DMS 273 (cell line): Measurements from ENCODE around the gene TKTL1.
"Not testable (repeated sequence)": the region's sequence is repeated elsewhere in the genome, so short reads cannot be mapped to it uniquely, and the experiment has no call there.

Source experiments
- DNase-seq: peaks from one replicate; lab custom pipeline; 2025; ENCODE audit not compliant: unreplicated experiment; lab: John Stamatoyannopoulos, UW

TKTL1 gene

GRCh38 chrX:154295664-154296310 is at the start of gene TKTL1:
TSS of gene TKTL1 (plus strand) at chrX:154295795. CDS start at chrX:154295860, 65 bp downstream.
- DNase-seq, result no peak

GRCh38 chrX:154247377-154248045 is 48.1 kb upstream of the TKTL1 start:
- not testable (repeated sequence) for DNase-seq

GRCh38 chrX:154248076-154248475 is 47.5 kb upstream of the TKTL1 start:
- not testable (repeated sequence) for DNase-seq

GRCh38 chrX:154257282-154257681 is 38.3 kb upstream of the TKTL1 start, which contains the start of gene OPN1MW3:
TSS of gene OPN1MW3 (plus strand) at chrX:154257582. CDS start at chrX:154257620, 38 bp downstream.
- DNase-seq, result not testable (repeated sequence)

- not testable (repeated sequence) for DNase-seq
Observed at GRCh38 chrX:154258711-154259110, 36.9 kb upstream of the TKTL1 start.

GRCh38 chrX:154263072-154263471 is 32.5 kb upstream of the TKTL1 start:
- not testable (repeated sequence) for DNase-seq

- DNase-seq, result not testable (repeated sequence)
Observed at GRCh38 chrX:154269245-154269644, 26.4 kb upstream of the TKTL1 start.

DNA sequence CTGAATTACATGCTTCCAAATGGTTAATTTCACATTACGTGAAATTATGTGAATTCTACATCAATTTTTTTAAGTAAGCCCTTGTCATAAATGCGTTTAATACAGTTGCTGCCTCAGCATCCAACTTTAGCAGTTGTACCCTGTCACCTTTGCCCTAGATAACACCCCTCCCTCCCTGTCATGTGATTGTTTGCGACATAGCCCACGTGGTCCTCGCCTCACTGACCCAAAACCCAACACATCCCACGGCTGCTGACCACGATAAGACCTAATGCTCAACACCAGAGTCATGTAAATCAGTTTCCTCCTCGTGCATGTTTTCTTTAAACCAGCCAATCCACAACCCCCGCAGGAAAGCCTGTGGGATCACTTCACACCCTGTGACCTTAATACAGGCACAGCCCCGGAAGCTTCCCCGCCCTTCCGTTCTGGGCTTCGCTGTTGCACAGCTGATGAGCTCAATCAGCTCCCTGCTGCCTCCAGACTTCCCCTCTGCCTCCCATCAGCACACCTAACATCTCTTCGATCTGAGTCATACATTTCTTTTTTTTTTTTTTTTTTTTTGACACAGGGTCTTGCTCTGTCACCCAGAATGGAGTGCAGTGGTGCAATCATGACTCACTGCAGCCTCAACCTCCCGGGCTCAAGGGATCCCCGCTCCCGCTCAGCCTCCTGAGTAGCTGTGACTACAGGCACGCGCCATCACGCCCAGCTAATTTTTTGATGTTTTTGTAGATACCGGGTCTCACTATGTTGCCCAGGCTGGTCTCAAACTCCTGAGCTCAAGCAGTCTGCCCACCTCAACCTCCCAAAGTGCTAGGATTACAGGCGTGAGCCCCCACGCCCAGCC is 10.9 kb upstream of the TKTL1 start:
- DNase-seq, result not testable (repeated sequence)

- DNase-seq, result not testable (repeated sequence)
Observed at GRCh38 chrX:154286406-154286805, 9.2 kb upstream of the TKTL1 start.

- no peak for DNase-seq
Observed at GRCh38 chrX:154294791-154295574, 612 bp upstream of the TKTL1 start, which contains the start of gene TEX28. TSS of gene TEX28 (minus strand) at chrX:154295124. CDS start at chrX:154292117, 3,007 bp downstream.

DNA sequence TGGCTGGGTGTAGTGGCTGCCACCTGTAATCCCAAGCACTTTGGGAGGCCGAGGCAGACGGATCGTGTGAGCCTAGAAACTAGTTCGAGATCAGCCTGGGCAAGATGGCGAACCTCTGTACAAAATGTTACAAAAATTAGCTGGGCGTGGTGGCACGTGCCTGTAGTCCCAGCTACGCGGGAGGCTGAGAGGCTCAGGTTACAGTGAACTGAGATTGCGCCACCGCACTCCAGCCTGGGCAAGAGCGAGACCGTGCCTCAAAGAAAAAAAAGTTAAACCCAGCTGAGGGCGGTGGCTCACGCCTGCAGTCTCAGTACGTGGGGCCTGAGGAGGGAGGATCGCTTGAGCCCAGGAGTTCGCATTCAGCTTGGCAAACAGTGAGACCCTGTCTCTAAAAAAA is 1.1 kb downstream of the TKTL1 start:
- DNase-seq, result no peak

DNA sequence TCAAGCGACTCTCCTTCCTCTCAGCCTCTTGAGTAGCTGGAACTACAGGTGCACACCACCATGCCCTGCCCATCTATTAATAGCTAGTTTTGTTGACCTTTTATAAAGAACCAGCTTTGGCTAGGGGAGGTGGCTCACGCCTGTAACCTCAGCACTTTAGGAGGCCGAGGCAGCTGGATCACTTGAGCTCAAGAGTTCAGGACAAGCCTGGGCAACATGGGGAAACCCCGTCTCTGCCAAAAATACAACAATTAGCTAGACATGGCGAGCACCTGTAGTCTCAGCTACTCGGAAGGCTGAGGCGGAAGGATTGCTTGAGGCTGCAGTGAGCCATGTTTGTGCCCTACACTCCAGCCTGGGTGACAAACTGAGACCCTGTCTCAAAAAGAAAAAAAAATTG is 2.7 kb downstream of the TKTL1 start:
- DNase-seq, result peak; percentile 66

DNA sequence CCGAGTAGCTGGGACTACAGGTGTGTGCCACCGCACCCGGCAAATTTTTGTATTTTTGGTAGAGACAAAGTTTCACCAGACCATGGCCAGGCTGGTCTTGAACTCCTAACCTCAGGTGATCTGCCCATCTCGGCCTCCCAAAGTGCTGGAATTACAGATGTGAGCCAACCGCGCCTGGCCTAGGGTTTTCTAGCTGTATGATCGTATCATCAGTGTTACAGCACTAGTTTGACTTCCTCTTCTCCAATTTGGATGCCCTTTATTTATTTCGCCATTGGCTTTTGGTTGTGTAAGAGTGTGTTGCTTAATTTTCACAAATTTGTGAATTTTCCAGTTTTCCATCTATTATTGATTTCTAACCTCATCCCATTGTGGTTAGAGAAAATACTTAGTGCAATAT is 5.2 kb downstream of the TKTL1 start:
- no peak for DNase-seq

- DNase-seq, result not testable (repeated sequence)
Observed at GRCh38 chrX:154302998-154303397, 7.4 kb downstream of the TKTL1 start.

DNA sequence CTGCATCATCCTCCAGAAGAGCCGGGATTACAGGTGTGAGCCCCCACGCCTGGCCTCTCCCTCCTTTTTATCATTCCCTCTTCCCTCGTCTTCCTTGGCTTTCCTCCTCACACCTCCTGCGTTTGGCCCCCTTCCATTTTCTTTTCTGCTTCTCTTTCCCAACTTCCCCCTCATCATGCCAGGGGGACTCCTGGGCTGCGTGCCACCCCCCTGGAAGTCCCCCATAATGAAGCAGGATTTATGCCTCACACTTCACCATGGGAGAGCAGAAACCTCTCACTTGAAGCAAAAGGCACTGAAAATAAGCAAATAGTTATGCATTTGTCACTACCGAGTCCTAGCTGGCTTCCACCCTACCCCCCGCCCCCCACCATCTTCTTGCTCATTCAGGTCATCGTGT is 7.9 kb downstream of the TKTL1 start:
- no peak for DNase-seq

- no peak for DNase-seq
Observed at GRCh38 chrX:154304846-154305245, 9.3 kb downstream of the TKTL1 start.

- DNase-seq, result no peak
Observed at GRCh38 chrX:154305541-154306205, 10.1 kb downstream of the TKTL1 start.

- DNase-seq, result no peak
Observed at GRCh38 chrX:154307202-154307601, 11.6 kb downstream of the TKTL1 start.

DNA sequence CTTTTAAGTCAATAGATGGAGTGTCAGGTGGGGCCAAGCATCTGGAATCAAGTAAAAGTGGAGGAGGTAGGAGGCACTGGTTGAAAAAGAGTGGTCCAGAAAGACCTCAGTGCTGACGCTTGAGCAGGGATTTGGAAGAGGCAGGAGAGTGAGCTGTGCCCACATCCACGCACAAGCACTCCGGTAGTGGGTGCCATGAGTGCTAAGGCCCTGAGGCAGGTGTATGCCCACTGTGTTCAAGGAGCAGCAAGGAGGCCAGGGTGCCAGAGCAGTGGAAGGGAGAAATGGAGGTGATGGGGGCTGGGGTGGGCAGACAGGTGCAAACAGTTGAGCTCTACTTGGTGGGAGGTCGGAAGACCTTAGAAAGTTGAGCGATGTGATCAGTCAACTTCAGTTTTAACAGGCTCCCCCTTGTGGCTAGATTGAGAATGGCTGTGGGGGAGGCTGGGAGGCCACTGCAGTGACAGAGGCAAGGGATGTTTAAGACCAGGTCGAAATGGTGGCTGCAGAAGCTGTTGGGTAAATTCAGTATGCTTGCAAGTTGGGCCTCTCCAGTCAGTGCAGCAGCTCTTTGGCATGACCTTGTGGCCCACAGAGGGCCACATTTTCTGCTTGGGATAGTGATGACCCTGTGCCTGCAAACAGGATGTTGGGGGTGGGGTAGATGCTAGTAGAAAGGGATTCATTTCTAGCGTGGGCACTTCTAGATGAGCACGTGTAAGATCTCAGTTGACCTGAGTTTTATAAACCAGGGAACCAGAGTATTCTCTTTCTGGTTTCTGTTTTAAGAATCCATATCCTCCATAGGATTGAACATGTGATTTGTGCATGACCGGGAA is 12.7 kb downstream of the TKTL1 start:
- peak; percentile 88 for DNase-seq
